ENCODE measurements around the gene DCTN5.
"Not testable (repeated sequence)": the region's sequence is repeated elsewhere in the genome, so short reads cannot be mapped to it uniquely, and the experiment has no call there.

DCTN5 gene

GRCh38 chr16:23640931-23641765, at the start of gene DCTN5, which contains the start of gene PALB2:
Gene DCTN5 (plus strand): TSS chr16:23641466. CDS start chr16:23641543, 77 bp downstream.
Gene PALB2 (minus strand): TSS chr16:23641310. CDS start chr16:23641157, 153 bp downstream.
- DNase-seq (ENCODE audit: low read depth) = peak; percentile 75

GRCh38 chr16:23594186-23594585, 47.1 kb upstream of the DCTN5 start:
- DNase-seq (ENCODE audit: low read depth) = no peak

DNA sequence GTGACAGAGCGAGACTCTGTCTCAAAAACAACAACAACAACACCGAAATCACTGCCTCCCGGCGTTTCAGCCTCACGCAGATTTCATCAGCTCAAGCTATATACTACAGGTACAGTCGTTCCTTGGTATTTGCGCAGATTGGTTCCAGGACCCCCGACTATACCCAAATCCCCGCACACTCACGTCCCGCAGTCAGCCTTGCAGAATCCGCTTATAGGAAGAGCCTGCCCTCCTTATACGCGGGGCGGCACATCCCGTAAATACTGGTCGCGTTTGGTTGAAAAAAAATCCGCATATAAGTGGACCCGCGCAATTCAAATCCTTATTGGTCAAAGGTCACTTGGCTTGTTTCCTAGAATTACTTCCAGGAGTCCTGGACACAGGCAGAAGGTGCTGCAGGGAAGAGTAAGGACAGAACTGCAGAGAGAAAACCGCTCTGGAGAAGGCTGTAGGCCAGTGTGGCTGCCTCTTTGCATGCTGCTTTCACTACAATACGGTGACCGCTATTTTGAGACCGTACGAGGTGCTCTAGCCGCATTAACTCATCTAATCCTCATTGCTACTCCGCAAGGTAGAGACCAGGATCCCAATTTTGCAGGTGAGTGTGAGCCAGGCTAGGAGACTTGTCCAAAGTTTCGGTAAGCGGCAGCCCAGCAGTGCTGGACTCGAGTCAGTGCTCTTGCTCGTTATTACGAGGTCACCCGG, 45.9 kb upstream of the DCTN5 start:
- no peak for DNase-seq (ENCODE audit: low read depth)

DNA sequence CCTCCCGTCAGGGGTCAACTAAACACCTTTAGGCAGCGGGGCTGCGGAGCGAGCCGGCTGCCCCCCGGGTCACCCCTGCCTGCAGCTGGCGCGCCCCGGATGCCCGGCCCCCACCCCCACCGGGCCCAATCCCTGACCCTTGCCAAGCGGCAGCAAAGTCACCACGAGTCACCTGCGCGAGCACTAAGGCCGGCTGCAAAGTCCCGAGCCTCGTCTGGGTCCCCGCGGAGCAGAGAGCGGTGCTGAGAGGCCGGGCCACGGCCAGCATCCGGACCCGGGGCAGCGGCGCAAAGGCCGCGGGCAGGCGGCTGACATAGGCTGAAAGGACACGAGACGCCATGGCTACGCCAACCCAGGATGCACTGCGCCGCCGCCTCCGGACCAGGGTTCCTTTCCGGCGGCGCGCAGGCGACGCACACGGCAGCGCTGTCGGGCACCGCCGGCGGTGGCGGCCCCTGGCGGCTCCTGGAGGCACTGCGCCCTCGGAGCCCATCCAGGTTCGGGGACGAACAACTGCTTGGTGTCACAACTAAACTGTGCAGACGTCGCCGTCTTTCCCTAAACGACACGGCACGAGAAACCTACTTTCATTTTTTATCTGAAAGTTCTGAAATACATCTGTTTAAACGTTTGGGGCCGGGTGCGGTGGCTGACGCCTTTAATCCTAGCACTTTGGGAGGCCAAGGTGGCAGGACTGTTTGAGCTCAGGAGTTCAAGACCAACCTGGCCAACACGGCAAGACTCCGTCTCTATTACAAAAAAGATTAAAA, 45.1 kb upstream of the DCTN5 start, which contains the start of gene NDUFAB1:
Gene NDUFAB1 (minus strand): TSS at position 366 of the 770 bp plus-strand sequence. CDS start 26 bp downstream, at position 340.
- peak; percentile 88 for DNase-seq (ENCODE audit: low read depth)

DNA sequence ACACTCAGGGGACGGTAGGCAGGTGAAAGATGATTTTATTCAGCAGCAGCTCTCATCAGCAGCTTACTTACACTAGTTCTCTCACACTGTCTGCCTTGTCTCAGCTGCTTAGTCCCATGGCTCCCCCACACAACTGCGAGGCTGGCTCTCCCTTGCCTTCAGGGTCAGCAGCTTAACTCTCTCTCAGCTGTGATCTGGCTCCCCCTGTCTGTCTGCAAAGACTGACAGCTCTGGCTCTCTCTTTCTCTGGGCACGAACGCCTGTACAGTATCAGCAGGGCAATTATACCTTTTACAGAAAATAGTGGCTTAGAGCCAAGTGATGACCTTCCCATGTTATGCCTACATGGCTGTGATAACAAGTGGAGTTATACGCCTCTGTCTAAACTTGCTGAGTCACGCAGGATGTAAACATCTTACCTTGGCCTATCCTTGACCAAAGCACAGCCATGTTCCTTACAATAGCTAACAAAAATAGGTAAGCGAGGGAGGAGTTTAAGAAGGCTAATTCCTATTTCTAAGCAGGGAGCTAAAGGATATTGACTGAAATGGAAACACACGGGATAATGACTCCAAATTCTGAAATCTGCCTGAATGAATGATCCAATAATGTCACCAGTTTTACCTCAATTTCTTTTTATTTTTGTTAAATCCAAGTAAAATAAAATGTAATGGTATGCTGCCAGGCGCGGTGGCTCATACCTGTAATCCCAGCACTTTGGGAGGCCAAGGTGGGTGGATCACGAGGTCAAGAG, 44.1 kb upstream of the DCTN5 start:
- DNase-seq (ENCODE audit: low read depth) = no peak

DNA sequence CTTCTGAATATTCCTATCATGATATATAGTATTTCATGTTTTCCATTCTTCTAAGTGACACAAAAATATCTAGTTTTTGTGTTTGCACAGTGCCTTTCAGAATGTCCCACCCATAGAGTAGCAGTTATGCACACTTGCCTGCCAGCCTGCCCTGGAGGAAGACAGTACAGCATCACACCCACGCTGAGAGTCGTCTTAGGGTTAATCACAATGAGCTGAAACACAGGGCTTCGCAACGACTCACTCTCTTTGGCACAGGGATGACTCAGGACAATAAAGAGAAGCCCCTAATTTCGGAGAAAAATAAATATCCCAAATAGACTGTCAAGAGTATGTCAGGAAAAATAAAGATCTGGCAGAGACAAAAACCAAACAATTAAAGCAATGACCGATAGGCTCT, 33.5 kb upstream of the DCTN5 start:
- DNase-seq (ENCODE audit: low read depth) = no peak

GRCh38 chr16:23608194-23608593, 33.1 kb upstream of the DCTN5 start:
- no peak for DNase-seq (ENCODE audit: low read depth)

GRCh38 chr16:23609929-23610328, 31.3 kb upstream of the DCTN5 start:
- DNase-seq (ENCODE audit: low read depth) = no peak

GRCh38 chr16:23610905-23611304, 30.4 kb upstream of the DCTN5 start:
- not testable (repeated sequence) for DNase-seq (ENCODE audit: low read depth)

GRCh38 chr16:23611936-23612335, 29.3 kb upstream of the DCTN5 start:
- DNase-seq (ENCODE audit: low read depth) = no peak

DNA sequence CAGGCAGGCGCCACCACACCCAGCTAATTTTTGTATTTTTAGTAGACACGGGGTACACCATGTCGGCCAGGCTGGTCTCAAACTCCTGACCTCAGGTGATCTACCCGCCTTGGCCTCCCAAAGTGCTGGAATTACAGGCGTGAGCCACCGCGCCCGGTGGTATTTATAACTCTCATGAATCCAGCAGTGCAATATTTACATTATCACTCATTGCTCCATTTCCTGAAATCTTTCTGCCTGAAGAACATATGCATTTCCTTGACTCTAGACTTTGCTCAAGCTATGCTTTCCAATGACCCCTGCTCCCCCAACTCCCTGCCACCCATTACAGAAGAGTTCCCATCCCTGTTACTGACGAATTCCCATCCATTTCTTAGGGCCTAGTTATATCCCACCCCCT, 25.5 kb upstream of the DCTN5 start:
- DNase-seq (ENCODE audit: low read depth) = no peak

DNA sequence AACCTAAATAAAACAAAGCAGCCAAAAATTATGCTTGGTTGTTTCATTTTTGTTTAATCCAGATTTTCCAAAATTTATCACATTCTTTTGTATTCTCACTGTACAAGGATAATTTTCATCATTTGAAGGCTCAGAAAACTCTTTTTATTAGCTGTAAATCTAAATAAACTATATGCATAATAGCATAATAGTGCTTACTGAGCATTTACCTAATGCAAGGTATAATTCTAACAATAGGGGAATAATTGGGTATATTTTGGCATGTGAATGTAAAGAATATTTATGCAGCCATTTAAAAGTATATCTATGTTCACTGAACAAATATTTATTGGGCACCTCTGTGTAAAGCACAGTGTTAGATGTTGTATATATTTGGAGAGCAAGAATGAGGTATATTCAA, 17.2 kb upstream of the DCTN5 start:
- DNase-seq (ENCODE audit: low read depth) = no peak

DNA sequence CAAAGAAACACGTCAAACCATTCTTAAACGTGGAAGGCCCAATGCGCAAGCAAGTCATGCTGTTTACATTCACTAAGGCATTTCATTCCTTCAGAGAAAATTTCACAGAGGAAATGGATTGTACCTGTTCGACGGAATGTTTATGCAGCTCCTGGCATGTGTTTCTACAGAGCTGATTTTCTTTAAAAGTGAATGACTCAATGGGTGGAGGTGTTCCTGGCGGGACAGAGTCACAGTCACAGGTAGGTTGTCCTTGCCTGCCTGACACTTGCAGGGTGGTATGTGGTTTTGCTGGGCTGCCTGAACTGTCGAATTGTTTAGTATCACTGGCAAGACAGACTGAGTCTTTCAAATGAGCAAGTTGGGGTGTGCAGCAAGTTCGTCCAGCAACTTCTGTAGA, 11.8 kb upstream of the DCTN5 start:
- no peak for DNase-seq (ENCODE audit: low read depth)

DNA sequence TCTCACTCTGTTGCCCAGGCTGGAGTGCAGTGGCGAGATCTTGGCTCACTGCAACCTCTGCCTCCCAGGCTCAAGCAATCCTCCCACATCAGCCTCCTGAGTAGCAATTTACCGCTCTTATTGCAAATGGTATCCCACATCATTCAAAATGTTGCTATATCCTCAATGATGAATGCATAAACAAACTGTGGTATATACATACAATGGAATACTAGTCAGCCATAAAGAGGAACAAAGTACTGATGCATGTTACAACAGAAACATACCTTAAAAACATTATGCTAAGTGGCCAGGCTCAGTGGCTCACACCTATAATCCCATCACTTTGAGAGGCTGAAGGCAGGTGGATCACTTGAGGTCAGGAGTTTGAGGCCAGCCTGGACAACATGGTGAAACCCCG, 9.4 kb upstream of the DCTN5 start:
- DNase-seq (ENCODE audit: low read depth) = not testable (repeated sequence)

GRCh38 chr16:23634461-23635036, 6.7 kb upstream of the DCTN5 start:
- DNase-seq (ENCODE audit: low read depth) = no peak

- no peak for DNase-seq (ENCODE audit: low read depth)
These were observed 5.3 kb upstream of the DCTN5 start for GRCh38 chr16:23635958-23636357.

DNA sequence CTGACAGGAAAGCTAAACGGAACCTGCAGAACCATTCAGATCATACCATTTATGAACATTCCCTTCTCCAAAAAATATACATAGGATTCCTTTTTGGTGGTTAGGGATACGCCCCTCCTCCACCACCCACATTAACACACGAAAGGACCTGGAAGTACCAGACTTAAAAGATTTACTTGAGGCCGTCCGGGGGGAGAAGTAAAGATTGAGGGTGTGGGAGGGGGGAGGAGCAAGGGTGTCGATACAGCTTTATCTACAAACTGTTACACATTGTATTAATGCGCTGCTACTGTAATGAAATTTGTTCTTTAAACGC, 693 bp upstream of the DCTN5 start:
- no peak for DNase-seq (ENCODE audit: low read depth)

GRCh38 chr16:23642246-23642774, 1.0 kb downstream of the DCTN5 start:
- DNase-seq (ENCODE audit: low read depth) = no peak

DNA sequence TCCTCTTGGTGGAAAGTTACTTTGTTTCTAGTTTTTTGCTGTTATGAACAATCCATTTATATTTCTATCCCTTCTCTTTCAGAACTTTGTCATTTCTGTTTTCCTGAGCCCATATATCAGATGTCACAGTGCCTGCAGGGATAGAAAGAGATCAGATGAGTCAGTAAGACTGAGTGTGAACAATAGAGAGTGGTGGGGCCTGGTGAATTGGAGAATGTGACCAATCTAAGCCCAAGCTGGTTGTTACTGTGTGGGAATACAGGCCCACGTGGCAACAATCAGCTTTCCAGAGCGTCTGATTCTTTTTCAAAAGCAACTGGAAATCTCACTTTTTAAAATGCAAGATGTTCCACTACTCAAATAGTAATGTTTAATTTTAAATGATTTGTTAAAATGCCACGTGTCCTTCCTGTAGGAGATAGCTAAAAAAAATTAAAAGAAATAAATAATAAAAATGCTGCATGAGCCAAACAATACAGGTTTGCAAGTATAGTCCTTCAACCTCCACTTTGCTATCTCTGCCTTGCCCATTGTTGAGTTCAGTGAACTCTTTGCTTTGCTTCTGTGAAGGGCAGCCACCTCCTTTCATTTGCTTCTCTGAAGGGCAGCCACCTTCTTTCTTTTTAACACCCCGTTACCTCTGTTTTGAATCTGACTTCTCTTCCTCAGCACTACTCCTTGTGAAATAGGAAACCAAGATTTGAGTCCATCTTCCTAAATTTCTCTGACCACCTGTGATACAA, 9.6 kb downstream of the DCTN5 start:
- no peak for DNase-seq (ENCODE audit: low read depth)

- DNase-seq (ENCODE audit: low read depth) = no peak
These were observed 10.7 kb downstream of the DCTN5 start for GRCh38 chr16:23651943-23652468.

All from activated T-helper 1 cell treated with Interleukin-2 at 50 U/mL for 16 hours (primary cell).